Upper lobe of left lung (tissue), 4 donors: ENCODE results near the gene CHKB.

Experiments used
- CTCF ChIP-seq, 6 experiments: fragments of 450-650 bp in 4 of 6; fragments of 200-600 bp in 2 of 6; sonication (generic) in 2 of 6; IDR thresholded peaks; one replicate each; pipeline ENCODE4 v1.5.1; 2016 to 2019; ENCODE audit warnings: antibody characterized with exemption in 6 of 6
- POLR2A ChIP-seq, 4 donors: fragments of 450-650 bp; IDR thresholded peaks; one replicate each; pipeline ENCODE4 v1.5.1; 2016 to 2017; ENCODE audit warnings: antibody characterized with exemption in 4 of 4, mild to moderate bottlenecking in 2 of 4
- POLR2AphosphoS5 ChIP-seq, 2 donors: sonication (generic); formaldehyde crosslinking; IDR thresholded peaks; one replicate each; pipeline ENCODE4 v1.5.1; 2017; ENCODE audit warnings: antibody characterized with exemption in 2 of 2

GRCh38 chr22:50585781-50586180 is 3.1 kb upstream of the CHKB start:
- TF ChIP-seq POLR2A (IDR thresholded peaks at IDR 0.05) (no peak), CTCF (IDR thresholded peaks at IDR 0.05) (no peak), POLR2AphosphoS5 (IDR thresholded peaks at IDR 0.05) (no peak)
